ENCODE data around the gene ASB15.

ASB15 gene

GRCh38 chr7:123666492-123666891 lies 64.9 kb downstream of the ASB15 start:
- DNase-seq = peak in 2 of 3 experiments; percentile 66 to 89

- DNase-seq = no peak
Measured at GRCh38 chr7:123669485-123669884, 67.9 kb downstream of the ASB15 start.

GRCh38 chr7:123673137-123673732 lies 71.6 kb downstream of the ASB15 start:
- no peak for DNase-seq

- DNase-seq = no peak
Measured at GRCh38 chr7:123673752-123674398, 72.3 kb downstream of the ASB15 start.

DNA sequence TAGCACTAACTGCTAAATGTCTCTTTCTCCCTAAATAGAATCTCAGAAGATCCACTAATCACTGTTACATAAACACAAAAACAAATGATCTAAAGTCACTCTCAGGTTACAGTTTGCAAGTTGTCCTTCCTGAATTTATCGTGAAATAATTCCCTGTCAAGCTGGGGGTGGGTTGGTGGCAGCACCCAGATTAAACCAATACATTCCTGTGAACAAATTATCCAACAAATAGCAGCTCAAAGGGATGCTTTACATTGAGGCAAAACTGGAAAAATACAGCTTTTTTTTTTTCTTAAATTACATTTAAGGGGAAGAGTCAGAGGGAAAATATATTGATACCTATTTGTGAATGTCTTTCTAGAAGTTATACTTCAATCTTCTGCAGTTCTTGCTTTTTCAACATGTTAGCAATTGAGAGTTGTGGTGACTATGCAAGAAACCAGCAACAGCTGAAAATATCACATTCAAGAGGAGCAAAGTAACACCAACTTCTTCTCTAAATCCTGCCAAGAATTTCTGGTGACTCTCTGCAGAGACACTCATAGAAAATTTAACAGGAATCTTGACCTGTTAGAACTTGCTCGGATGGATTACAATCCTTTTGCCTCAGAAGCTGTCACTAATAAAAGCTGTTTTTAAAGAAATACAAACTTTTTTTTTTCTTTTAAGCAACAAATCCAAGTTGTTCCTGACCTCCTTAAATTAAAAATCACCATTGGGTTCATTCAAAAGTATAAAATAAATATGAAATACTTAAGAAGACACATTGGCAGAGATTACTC lies 73.0 kb downstream of the ASB15 start:
- DNase-seq = no peak

DNA sequence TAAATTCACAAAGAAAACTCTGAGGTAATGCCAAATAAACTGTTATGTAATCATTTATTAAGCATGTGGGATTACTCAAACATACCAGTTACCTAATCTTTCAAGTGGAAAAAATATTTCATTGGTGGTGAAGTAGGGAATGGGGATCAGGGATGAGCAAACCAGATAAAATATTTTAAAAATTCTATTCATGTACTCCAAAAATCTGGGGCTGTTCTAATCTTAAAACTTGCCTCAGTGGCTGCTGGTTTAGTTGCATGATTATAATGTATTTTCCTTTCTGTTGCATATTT lies 73.5 kb downstream of the ASB15 start:
- no peak for DNase-seq

DNA sequence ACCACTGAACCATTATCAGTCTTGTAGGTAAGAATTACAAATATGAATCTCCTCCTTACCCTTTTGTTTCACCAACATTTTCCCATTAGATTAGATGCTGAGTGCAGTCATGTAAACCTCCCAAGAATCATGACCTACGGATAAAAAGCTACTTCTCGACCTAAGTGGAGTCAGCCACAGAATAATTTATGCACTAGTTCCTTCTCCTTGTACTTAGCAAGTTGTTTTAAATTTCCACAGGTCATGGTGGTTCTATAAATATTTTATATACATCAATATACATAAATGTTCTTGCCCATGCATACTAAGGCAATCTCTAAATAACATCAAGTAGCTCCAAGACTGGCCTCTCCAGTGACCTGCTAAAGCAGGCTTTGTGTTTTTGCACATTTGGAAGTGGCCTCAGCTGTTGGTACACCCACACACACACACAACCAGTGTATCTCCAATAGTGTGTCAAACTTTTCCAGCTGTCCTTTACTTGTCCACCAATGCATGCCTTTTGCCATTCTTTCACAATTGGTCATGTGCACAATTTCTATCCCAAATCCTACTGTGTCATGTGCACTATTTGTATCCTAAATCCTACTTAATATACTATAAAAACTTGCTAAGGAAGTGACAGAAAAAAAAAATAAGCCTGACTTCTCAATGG lies 75.6 kb downstream of the ASB15 start:
- no peak for DNase-seq

GRCh38 chr7:123679614-123680013 lies 78.0 kb downstream of the ASB15 start:
- DNase-seq = no peak

- no peak for DNase-seq
Measured at GRCh38 chr7:123680580-123680979, 79.0 kb downstream of the ASB15 start.

GRCh38 chr7:123681561-123681960 lies 79.9 kb downstream of the ASB15 start:
- DNase-seq = no peak

DNA sequence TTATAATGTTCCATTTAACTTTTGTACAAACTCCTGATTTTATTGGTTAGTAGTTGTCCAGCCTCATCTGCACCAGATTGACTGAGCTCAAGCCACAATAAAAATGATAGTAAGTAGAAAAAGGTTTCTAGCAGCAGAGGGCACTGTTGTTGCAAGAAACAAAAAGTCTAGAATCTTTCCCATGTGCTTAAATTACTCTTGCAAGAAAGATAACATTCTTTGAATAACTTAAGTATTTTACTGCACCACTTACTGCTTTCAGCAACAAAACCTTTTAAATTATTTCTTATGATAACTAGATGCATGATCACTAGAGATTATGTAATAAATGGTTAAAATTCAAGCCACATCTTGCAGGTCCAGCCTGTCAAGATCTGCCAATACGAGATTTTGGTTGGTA lies 81.1 kb downstream of the ASB15 start:
- peak; percentile 26 to 71 (median 49) for DNase-seq

- no peak for DNase-seq
Measured at GRCh38 chr7:123687161-123687560, 85.5 kb downstream of the ASB15 start.

- DNase-seq = no peak
Measured at GRCh38 chr7:123687727-123688126, 86.1 kb downstream of the ASB15 start.
